DND-41 (cell line): Measurements from ENCODE around the gene NKTR.

Source experiments
- EZH2 ChIP-seq: IDR thresholded peaks from 3 replicates; pipeline ENCODE4 v1.6.1; 2012; ENCODE audit warnings: borderline replicate concordance, low read depth, mild to moderate bottlenecking, moderate library complexity, low read length, inconsistent platforms; ENCODE audit not compliant: severe bottlenecking
- TF ChIP-seq, protein P1 (sequence below): IDR thresholded peaks from 2 replicates; pipeline ENCODE4 v1.5.1; 2012; ENCODE audit warnings: borderline replicate concordance, low read length, moderate library complexity, mild to moderate bottlenecking; ENCODE audit not compliant: poor library complexity, severe bottlenecking; ENCODE audit errors: extremely low read depth

DNA sequence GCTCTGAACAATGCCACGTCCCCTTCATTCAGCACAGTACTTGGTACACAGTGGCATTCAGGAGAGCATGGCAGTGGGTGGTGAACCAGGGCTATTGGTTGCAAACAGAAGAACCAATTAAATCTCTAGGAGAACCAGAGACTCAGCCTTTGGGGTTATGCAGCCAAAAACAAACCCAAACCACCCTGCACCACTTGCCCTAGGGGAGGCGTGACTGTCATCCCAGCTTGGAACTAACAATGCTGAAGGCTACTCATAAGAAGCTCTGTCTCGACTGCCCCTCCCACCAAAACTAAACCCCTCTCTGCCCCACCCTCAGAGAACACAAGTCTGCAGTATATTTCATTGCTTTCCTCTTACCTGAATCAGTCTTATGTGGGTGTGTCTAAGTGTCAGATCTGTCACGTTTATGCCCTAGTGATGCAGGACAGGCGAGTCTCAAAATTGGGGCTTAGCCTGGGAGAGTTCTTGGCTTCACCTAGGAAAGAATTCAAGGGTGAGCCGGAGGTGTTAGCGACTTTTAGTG is 69.6 kb downstream of the NKTR start:
- TF ChIP-seq, protein P1, sequence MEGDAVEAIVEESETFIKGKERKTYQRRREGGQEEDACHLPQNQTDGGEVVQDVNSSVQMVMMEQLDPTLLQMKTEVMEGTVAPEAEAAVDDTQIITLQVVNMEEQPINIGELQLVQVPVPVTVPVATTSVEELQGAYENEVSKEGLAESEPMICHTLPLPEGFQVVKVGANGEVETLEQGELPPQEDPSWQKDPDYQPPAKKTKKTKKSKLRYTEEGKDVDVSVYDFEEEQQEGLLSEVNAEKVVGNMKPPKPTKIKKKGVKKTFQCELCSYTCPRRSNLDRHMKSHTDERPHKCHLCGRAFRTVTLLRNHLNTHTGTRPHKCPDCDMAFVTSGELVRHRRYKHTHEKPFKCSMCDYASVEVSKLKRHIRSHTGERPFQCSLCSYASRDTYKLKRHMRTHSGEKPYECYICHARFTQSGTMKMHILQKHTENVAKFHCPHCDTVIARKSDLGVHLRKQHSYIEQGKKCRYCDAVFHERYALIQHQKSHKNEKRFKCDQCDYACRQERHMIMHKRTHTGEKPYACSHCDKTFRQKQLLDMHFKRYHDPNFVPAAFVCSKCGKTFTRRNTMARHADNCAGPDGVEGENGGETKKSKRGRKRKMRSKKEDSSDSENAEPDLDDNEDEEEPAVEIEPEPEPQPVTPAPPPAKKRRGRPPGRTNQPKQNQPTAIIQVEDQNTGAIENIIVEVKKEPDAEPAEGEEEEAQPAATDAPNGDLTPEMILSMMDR, result no peak
- no peak for TF ChIP-seq EZH2
